ENCODE data around the gene PCNX3.

- peak in 1 of 6 experiments; percentile 13 for TF ChIP-seq CTCF (IDR thresholded peaks at IDR 0.05)
- no peak for TF ChIP-seq POLR2A (IDR thresholded peaks at IDR 0.05)
Observed at GRCh38 chr11:65606876-65607613, 8.5 kb upstream of the PCNX3 start.
